H4 (cell line): Measurements from ENCODE around the gene SORCS1. TPM values are rescaled to one million over a fixed set of nuclear protein-coding genes. Genes with fewer than 3 reads are reported as not detected.

ENCODE experiments used
- DNase-seq: peaks from one replicate; pipeline ENCODE4 v3.0.0-alpha.2; 2015; ENCODE audit warnings: low spot score
- total RNA-seq: library from RNA; depleted of rRNA; stranded (reverse); fragments of >200 nt; shearing (Covaris generic); gene quantifications from 2 replicates; pipeline ENCODE4 v1.2.3, GENCODE V29; 2014

The SORCS1 gene
- total RNA-seq, 1 experiment from 2014 or later: 0.35 TPM

DNA sequence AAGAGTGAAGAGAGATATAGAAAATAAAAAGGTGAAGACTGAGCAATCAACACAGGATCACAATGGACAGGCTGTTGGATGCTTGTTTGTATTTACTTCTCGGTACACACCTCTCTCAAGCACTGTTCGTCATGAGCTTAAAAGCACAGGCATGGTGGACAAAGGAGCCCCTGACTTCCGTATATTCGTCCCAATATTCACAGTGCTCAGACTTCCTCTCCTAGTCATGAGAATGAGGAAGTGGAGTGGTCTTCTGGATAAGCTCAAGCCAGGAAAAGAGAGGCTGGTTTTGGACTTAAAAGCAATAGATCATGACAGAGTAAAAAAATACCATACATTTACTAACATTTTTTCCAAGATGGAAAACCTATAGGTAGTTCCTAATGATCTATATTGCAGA is 172.5 kb downstream of the SORCS1 start:
- no peak for DNase-seq

DNA sequence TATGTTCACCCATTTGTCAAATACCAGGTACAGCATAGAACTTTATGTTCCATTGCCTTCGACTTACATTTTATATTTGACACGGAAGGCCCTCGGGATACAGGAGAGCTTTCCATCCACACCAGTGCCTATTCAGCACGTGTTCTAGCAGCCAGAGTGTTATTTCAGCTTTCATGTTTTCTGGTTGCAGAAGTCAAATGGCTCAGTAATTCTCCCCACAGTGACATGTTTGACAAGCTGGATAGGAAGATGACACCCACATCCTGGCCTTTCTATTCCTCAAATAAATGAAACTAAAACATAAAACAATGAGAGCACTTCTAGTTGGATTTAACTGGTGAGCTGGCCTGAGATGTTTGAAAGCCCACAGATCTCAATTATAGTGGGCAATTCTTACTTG is 173.4 kb downstream of the SORCS1 start:
- DNase-seq: no peak

DNA sequence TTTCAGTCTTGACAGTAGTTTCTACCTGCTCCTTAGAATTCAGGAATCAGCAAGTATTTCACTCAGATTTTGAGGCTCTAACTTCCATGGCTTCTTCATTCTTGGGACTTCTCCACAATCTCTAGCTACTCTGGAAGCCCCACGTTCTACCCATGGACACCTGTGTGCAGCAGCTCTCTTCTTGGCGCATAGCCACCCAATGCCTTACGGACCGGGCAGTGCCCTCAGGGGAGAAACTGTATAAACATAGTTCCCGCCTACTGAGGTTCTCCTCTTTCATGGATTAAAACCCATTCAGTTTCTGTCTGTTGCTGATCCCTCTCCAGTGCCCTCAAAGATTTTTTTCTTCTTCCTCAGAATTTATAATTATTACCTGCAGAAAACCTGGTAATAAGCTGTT is 177.1 kb downstream of the SORCS1 start:
- no peak for DNase-seq

DNA sequence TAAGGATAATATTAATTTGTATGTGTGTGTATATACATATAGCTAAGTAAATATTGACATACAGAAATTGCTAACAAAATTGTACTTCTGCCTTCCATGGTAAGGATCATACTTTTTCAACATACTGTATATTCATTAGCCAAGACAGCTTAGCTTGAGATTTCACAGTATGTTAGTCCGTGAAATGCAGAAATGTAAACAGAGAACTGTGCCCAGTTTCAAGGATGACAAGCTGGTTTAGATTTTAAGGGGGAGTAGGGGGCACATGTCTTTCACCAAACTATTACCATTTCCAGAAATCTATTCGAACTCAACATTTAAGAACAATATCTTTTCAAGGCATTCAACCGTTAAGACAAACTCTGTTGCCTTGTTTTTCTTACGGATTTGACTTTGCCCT is 182.2 kb downstream of the SORCS1 start:
- DNase-seq: no peak

DNA sequence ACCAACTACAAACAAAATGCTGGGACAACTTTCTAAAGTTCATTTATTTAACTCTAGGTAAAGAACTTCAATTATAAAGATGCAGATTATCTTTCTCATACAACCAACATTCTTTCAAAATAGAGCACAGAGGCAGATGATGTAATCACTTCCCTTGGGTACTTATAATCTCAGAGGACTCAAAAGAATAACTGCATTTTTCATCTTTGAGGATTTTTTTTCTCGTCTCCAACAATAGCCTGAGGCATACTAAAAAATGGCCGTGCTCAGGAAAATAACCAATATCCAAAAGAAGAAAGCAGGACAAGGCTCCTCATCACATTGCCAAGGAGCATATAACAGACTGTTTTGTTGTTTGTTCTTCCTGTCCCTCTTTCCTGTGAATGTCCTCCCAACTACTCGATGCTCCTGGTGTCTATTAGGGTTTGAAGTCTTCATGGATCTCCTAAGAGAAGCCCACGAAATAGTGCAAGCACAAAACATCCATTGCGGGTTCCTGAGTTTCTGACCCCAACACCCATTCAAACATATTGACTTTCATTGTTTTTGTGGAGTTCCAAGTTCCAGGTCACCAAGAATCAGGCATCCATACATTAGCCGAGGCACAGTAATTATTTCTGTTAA is 182.9 kb downstream of the SORCS1 start:
- DNase-seq: no peak

DNA sequence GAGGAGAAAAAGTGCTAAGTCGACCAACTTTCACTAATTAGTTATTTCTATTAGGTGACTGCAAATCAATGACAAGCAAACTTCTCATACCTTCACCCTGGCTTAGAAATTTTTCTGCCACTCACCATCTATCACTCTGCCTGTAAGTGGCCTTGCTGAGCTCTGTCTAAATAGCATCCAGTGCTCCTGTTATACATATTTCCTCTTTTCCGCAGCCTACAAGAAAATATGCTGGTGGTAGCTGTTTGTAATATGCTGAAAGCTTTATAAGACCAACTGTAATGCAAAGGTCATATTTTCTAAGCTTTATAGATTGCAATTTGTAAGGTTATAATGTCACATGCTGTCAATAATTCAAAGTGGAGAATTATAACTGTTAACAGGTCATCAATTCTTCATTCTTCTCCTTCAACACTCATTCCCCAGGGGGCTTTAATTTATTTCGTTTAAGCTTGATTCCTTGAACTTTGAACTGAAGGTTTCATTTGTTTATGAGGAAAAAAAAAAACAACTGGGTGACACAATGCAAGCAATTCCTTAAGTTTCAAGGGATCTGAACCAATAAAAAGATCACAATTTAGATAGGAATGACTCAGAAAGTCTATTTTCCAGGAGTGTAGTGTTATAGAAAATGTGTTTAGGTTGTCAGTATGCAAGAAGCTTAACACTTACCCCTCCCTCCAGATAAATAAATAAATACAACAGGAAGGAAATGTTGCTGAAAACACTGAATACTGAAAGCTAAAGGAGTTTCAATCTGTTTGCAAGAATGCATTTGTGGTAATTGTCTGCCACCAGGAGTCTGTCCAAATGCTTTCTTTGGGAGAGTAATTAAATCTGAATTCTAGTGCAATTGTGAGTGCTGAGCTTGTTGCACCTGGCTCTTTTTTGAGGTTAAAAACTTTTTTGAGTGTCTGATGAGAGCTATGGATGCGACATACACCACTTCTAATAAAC is 183.7 kb downstream of the SORCS1 start:
- peak; percentile 43 for DNase-seq

DNA sequence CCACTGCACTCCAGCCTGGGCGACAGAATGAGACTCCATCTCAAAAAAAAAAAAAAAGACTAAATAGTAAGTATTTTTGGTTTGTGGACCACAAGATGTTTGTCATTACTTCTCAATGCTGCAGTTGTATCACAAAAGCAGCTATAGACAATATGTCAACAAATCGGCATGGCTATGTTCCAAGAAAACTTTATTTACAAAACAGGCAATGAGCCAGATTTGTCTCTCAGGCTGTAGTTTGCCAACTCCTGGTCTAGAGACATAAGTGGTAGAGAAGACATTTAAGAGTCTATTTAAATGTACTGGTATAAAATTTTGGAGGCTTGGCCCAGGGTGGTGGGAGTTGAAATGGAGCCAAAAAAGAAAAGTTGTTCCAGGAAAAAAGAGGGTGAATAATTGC is 185.8 kb downstream of the SORCS1 start:
- DNase-seq: no peak

DNA sequence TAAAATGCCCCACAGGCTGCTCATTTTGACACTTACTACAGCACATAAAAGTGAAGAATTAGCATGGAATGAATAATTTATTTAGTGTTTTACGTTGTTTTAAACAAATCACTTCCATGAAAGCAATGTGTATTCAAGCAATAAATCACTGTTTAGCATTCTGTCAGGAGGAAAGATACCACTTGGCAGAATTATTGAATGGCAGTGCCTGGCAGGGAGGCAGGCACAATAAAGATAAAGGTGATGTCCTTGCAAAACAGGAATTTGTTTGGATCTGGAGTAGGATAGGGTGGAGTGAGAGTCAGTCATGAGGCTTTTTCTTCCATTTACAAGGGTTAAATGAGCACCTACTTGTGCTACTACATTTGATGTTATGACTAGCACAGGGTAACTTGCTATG is 190.8 kb downstream of the SORCS1 start:
- DNase-seq: no peak

DNA sequence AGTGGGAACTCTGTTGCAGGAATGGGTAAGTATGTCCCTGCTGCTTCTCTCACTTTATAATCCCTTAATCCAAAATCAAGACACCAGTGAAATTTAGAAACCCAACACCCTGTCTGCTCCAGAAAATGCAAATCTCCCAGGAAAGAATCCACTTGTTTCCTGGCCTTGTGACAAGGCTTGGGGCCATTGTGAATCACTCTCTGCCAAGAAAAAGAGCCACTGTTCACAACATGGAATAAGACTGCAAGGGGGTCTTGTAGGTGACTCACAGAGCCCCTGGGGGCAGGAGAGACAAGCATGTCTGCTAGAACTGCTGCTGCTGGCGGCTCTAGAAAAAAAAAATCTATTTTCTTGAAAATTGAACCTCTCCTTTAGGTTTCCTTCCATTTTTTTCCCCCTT is 191.2 kb downstream of the SORCS1 start:
- no peak for DNase-seq

DNA sequence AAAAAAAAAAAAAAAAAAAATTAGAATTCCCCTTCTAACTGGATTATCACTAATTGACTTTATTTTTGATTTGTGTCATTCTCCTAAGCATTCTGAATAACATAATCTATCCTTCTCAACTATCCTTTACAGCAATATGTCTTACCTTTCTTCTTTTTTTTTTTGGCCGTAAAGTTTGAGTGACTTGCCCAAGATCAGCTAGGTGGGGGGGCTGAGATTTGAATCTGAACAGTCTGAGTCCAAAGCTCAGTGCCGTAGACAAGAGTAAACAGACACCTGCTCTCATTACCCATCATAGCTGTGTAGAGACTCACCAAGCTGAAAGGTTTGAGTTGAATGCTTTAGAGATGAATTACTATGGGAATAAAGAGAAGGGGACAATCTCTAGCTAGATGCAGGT is 192.1 kb downstream of the SORCS1 start:
- DNase-seq: no peak

DNA sequence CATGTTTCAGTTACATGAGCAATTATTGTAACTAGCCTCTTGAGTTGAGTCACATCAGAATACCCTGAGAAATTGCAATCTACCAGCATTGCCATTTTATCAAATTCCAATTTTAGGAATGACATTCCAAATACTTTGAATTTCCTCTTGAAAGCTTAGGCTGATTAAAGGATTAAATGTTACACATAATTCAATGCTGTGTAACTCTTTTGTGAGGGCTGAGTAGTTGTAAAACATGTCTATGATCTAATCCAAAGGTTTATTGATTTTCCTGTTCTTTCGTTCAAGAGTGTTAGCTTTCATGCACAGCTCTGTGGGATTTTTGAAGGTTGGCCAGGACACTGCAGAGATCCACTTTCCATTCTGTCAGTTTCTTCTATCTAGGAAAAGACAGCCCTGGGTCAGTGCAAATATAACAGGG is 193.1 kb downstream of the SORCS1 start:
- no peak for DNase-seq

DNA sequence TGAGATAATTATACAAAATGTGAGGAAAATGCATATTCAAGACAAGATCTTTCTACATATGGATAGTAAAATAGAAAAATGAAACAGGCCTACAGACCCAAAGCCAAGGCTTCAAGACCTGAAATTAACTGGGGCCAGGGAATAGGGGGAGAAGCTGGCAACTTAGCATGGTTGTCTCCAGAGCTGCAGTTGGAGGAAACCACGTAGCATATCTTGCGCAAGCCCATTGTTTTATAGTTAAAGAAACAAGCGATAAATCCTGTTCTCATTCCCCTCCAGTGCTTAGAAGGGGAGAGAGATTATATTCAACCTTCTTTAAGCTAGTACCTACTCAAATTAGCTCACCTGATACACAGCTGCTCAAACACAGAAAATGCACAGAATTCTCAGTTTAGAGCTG is 197.1 kb downstream of the SORCS1 start:
- no peak for DNase-seq

DNA sequence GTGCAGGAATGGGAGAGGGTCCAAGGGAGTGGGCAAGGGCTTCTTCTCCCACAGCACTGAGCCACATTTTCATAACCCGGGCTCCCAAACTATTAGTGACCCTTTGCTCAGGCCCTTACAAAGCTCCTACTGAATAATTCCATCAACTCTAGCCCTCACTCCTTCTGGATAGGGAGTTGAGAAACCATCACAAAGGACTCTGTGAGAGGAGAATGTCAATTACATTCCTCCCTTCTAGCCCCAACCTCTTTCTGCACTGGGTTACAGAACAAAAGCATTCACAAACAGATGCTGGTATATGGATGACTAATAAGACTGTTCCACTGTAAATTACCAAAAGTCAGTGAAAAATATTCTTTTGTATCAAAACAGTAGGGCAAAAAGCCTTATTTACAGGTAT is 203.7 kb downstream of the SORCS1 start:
- no peak for DNase-seq

DNA sequence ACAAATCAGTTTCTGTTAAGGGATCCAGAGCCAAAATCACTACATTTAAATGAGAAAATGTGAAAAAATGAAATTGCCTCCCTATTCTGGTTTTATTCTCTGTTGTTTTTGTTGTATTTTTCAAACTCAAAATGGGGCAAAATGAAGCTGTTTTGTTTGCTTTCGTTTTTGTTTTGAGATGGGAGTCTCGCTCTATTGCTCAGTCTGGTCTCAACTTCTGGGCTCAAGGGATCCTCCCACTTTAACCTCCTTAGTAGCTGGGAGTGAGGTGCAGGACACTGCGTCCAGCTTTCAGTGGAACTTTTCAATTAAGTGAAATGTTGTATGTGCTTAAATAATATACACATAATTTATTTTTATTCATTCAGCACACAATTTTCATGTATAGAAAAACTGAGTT is 205.0 kb downstream of the SORCS1 start:
- DNase-seq: no peak

DNA sequence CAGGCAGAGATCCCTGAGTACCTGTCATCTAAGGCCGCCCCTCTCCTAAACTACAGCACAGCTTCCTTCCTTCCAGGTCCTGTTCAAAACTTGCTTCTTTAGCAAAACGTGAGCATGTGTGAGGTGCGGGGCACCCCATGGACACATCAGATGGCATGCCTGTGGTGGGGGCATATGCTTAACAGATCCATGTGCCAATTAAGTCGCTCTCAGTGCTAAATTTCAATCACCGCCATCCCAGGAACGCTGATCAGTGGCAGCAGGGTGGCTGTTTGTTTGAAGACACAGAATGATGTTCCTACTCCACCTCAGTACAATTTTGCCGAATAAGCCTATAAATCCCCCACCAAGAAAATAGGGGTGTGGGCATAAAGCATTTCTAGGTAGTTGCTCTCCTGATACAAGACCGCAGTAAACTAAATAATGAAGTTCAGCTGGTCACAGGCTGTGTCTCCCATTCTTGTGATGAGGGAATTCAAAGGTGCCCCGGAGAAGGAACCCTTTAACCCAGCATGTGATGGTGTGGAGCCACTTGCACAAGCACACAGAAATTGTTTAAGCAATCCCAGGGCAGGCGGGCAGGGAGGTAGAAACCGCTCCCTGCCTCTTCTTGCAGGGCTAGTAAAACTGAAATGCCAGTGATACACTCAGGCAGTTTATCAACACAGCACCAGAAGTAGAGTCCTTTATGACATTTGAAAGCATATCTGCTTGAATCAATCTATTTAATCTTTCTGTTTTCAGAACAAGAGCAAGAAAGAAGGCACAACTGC is 205.7 kb downstream of the SORCS1 start:
- no peak for DNase-seq

DNA sequence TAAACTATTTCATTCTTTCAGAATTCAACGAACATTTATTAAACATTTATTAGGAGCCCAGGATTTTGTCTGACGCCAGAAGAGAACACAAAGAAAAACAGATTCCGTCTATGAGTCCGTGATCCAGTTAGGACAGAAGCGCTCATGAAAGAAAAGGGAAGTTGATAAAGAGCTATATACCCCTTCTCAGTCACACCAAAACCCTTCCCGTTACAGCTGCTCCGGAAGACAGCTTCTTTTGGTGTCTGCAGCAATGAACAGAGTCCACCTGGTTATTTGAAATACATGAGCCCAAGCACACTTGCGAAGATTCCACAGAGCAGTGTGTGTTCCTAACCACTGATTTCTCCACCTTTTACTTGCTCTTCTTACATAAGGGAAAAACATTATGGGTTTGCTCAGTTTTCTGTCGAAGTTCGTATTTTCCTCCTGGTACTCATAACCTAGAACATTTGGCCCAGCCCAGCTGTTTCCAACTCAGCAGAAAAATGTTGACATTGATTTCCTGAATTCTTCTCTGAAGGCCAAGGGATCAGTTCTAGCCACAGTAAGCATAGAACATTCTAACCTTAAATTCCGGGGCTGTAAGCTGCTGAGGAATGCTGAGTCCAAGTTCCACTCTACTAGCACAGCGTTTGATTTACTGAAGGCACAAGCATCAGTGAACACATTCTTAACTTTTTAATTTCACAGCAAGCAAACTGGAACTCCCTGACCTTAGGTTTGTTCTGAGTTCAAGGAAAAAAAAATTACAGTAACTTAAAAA is 206.5 kb downstream of the SORCS1 start:
- no peak for DNase-seq

DNA sequence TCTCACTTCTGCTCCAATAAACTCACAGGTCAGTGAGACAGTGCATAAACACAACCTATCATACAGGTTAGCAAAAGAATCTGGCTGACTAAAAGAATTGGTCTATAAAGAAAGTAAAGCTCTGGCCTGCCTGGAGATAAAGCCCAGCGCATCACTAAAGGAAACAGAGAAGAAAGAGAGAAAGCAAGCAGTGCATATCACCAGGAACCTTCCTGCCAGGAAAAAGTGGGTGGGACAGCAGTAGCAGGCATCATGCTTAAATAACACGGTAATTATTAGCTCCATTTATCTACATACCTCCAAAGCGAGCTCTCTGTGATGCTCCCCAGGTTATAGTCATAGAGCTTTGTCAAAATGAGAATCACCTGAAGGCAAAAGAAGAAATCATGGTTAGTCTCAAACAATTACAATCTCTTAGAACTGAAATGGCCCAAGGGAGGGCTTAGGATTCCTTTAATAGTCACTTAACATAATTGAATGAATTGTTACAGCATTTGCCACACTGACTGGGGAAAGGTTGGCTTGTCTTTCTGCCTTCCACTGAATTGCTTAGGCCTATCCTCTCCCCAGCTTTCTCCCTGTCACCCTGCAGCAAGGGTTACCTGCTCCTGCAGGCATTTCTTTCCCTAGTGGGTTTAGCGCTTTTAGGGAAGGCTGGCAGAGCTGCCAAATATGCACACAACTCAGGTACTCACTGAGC is 208.1 kb downstream of the SORCS1 start:
- DNase-seq: no peak

DNA sequence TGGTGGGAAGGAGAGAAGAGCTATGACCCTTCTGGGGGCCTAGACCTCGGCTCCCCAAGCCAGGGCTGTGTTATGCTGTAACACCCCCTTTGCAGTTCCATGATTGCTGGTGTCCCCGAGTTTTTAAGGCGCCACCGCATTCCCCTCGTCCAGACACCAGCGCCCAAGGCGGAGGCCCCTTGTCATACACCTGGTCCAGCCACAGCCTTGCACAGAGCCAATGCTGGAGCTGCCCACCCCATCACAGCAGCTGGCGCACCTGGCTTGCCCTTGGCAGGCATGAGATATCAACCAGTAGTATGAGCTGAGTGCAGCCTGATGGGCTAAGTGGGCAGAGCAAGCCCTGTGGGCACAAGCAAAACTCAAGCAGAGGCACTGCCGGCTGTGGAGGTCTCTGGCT is 209.4 kb downstream of the SORCS1 start:
- DNase-seq: no peak

DNA sequence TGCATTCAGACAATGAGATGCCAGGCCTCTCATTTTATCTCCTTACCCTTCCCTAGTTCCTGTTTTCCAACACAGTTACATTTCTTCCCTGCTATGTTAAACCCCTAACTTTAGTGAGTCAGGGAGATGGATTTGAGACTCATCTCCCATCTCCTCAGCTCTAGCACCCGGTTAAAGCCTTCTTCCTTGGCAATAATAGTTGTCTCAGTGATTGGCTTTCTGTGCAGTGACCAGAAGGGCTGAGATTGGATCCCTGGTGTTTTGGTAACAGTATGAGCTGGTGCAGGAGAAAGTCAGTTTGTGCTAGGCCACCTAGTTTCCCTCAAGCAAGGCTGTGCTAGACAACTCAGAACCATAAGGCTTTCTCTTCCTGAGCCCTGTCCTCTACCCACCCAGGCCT is 212.5 kb downstream of the SORCS1 start:
- DNase-seq: no peak

DNA sequence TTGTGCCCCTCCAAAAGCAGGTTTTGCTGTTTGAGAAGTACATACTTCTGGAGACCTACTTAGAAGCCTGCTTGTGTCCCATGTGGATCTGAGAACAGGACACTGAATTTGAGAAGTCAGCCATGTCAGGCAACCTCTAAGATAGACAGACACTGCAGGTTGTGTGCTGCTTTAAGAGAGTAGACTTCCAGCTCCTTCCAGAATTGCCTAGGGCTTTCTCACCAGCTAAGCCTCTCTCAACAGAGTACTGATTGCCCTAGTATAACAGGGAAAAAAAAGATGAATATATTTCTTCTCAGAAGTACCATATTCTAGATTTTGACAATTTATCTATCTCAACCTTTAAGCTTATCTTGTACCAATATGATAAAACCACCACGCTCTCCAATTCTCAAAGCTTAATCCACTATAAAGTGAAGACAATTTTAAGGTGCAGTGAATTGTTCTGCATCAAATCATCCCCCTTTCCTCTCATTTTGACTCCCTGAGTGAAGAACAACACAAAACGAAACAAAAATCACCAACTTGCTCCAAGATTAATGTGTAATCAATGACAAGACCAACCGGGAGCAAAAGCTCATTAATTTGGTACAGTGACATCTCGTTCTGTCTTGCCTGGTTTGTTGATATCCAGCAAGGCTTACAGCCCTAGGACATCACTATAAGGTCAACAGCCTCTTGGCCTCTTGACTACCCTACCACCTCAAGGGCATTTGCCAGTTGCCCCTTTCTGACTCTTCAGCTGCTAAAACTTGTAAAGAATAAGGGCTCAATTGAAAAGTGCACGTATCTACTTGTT is 214.6 kb downstream of the SORCS1 start:
- no peak for DNase-seq
